ENCODE measurements around the gene HJV.

DNA sequence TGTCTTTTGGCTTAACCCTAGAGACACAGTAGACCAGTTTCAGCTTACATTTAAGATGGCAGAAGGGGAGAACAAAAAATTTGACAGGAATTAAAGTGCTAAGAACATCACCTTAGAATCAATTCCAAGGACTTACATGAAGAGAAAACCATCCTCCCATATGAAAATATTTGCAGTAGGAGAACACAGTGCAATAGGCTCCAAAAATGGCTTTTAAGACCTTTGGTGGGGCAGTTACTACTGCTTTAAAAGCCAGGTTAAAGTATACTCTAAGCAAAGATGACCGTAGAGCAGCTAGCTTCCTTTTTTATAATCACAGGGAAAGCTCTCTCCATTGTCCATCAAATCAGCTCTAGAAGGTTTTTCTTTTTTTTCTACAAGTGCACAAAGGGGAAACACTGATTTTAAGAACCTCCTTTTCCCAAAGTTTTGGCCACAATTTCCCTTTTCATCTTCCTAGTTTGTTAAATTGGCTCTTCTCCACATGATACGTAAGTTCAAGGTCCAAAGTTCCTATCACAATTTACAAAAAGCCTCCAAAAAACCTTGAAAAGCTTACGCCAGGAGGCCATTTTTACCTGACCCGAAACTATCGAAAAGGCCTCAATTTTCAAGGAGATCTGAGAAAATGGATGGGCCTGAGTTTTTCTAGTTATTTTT, 28.4 kb downstream of the HJV start:
- no peak for TF ChIP-seq EP300 (IDR thresholded peaks at IDR 0.05; ENCODE audit: borderline replicate concordance)
- no peak for TF ChIP-seq TEAD4 (IDR thresholded peaks at IDR 0.05)
- TF ChIP-seq CEBPB (IDR thresholded peaks at IDR 0.05): no peak
- TF ChIP-seq, protein P1, sequence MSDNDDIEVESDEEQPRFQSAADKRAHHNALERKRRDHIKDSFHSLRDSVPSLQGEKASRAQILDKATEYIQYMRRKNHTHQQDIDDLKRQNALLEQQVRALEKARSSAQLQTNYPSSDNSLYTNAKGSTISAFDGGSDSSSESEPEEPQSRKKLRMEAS (IDR thresholded peaks at IDR 0.05): no peak
- no peak for TF ChIP-seq YY1 (IDR thresholded peaks at IDR 0.05; ENCODE audit: low read depth)
- no peak for TF ChIP-seq RAD21 (IDR thresholded peaks at IDR 0.05; ENCODE audit: low read depth)
- TF ChIP-seq, protein P2, sequence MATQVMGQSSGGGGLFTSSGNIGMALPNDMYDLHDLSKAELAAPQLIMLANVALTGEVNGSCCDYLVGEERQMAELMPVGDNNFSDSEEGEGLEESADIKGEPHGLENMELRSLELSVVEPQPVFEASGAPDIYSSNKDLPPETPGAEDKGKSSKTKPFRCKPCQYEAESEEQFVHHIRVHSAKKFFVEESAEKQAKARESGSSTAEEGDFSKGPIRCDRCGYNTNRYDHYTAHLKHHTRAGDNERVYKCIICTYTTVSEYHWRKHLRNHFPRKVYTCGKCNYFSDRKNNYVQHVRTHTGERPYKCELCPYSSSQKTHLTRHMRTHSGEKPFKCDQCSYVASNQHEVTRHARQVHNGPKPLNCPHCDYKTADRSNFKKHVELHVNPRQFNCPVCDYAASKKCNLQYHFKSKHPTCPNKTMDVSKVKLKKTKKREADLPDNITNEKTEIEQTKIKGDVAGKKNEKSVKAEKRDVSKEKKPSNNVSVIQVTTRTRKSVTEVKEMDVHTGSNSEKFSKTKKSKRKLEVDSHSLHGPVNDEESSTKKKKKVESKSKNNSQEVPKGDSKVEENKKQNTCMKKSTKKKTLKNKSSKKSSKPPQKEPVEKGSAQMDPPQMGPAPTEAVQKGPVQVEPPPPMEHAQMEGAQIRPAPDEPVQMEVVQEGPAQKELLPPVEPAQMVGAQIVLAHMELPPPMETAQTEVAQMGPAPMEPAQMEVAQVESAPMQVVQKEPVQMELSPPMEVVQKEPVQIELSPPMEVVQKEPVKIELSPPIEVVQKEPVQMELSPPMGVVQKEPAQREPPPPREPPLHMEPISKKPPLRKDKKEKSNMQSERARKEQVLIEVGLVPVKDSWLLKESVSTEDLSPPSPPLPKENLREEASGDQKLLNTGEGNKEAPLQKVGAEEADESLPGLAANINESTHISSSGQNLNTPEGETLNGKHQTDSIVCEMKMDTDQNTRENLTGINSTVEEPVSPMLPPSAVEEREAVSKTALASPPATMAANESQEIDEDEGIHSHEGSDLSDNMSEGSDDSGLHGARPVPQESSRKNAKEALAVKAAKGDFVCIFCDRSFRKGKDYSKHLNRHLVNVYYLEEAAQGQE (IDR thresholded peaks at IDR 0.05; ENCODE audit: low read depth): no peak
- no peak for TF ChIP-seq NFIC (IDR thresholded peaks at IDR 0.05)
- TF ChIP-seq ZBTB7A (IDR thresholded peaks at IDR 0.05; ENCODE audit: low read depth): no peak
- TF ChIP-seq TAF1 (IDR thresholded peaks at IDR 0.05; ENCODE audit: low read depth): no peak
- TF ChIP-seq, protein P3, sequence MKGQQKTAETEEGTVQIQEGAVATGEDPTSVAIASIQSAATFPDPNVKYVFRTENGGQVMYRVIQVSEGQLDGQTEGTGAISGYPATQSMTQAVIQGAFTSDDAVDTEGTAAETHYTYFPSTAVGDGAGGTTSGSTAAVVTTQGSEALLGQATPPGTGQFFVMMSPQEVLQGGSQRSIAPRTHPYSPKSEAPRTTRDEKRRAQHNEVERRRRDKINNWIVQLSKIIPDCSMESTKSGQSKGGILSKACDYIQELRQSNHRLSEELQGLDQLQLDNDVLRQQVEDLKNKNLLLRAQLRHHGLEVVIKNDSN (IDR thresholded peaks at IDR 0.05): no peak

All from Ishikawa (cell line).